ENCODE data around the gene PPP1R16B. TPM values are rescaled to one million over a fixed set of nuclear protein-coding genes. Genes with fewer than 3 reads are reported as not detected.
"Not testable (repeated sequence)": the region's sequence is repeated elsewhere in the genome, so short reads cannot be mapped to it uniquely, and the experiment has no call there.

PPP1R16B gene
- total and polyA plus RNA-seq, 10 of the 15 experiments (the other 5 are each of a cell fraction or from before 2014, with no cell fraction given): 13.4 to 90.2 (median 66.7) TPM

DNA sequence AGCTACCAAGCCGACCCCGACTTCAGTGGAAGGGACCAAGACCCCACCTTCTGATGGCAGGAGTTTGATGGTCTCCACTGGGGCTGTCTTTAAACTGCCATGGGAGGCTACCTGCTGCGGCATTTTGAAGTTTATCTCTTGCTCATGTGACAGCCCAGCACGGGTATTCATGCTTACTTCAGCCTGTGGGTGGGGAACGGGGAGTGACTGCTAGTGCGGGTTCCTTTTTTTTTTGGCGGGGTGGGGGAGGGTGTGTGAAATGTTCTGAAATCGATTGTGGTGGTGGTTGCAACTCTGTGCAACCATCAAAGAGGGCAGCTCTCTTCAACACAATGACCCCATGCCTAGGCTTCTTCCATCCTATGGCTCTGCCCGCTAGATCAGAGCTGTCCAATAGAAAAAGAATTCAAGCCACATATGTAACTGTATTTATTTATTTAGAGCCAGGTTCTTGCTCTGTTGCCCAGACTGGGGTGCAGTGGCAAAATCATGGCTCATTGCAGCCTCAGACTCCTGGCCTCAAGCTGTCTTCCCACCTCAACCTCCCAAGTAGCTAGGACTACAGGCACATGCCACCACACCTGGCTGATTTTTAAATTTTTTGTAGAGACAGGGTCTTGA, 53.7 kb downstream of the PPP1R16B start (continued):
- TF ChIP-seq, protein P1, sequence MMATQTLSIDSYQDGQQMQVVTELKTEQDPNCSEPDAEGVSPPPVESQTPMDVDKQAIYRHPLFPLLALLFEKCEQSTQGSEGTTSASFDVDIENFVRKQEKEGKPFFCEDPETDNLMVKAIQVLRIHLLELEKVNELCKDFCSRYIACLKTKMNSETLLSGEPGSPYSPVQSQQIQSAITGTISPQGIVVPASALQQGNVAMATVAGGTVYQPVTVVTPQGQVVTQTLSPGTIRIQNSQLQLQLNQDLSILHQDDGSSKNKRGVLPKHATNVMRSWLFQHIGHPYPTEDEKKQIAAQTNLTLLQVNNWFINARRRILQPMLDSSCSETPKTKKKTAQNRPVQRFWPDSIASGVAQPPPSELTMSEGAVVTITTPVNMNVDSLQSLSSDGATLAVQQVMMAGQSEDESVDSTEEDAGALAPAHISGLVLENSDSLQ (IDR thresholded peaks at IDR 0.05): peak; percentile 71
- TF ChIP-seq, protein P2, sequence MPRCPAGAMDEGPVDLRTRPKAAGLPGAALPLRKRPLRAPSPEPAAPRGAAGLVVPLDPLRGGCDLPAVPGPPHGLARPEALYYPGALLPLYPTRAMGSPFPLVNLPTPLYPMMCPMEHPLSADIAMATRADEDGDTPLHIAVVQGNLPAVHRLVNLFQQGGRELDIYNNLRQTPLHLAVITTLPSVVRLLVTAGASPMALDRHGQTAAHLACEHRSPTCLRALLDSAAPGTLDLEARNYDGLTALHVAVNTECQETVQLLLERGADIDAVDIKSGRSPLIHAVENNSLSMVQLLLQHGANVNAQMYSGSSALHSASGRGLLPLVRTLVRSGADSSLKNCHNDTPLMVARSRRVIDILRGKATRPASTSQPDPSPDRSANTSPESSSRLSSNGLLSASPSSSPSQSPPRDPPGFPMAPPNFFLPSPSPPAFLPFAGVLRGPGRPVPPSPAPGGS (IDR thresholded peaks at IDR 0.05; ENCODE audit: borderline replicate concordance, insufficient read depth, low read depth, low read length, poor library complexity, severe bottlenecking): no peak
- TF ChIP-seq POLR2A (IDR thresholded peaks at IDR 0.05; ENCODE audit: low read depth, low read length): peak; percentile 31; the same call in 1 of the 2 replicates

DNA sequence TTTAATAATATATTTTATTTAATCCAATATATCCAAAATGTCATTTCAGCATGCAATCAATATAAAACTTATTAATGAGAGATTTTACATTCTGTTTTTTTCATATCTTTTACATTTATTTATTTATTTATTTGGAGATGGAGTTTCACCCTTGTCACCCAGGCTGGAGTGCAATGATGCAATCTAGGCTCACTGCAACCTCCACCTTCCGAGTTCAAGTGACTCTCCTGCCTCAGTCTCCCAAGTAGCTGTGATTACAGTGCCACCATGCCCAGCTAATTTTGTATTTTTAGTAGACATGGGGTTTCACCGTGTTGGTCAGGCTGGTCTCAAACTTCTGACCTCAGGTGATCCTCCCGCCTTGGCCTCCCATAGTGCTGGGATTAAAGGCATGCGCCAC, 54.4 kb downstream of the PPP1R16B start:
- ChIA-PET POLR2A (interaction anchor here (0.7 to 9.9 kb wide), 8 partner anchors 13 to 54 kb away, joined by 3 to 93 read pairs (median 18); partner anchors contain the start of gene PPP1R16B), RAD21 (ENCODE audit: unreplicated experiment) (interaction anchor here (0.7 to 10.1 kb wide), 11 partner anchors 8 to 109 kb away, joined by 3 to 125 read pairs (median 7); partner anchors contain the start of gene PPP1R16B), SMC1A (ENCODE audit: uncharacterized antibody, unreplicated experiment) (interaction anchor here (0.6 to 13.6 kb wide), 14 partner anchors 8 to 94 kb away, joined by 3 to 248 read pairs (median 6); partner anchors contain the start of gene PPP1R16B), CTCF (interaction anchor here (1.1 to 9.1 kb wide), 13 partner anchors 9 to 66 kb away, joined by 3 to 160 read pairs (median 8); partner anchors contain the start of genes FAM83D and PPP1R16B)
- H3K27ac ChIP-seq (ENCODE audit: control insufficient read depth, insufficient read depth); in situ Hi-C loops (cut with MboI); H2AFZ ChIP-seq (ENCODE audit: control insufficient read depth, low read depth, low read length); H3K27me3 ChIP-seq (replicated peaks in 1 of 2; ENCODE audit: control insufficient read depth in 2 of 2, insufficient read depth in 2 of 2, low read length in 1 of 2); FAIRE-seq; H3K9ac ChIP-seq (ENCODE audit: control insufficient read depth, insufficient read depth, low read length); H3K9me3 ChIP-seq (replicated peaks; ENCODE audit: control insufficient read depth, insufficient read depth, low read length); BruUV-seq (replicated peaks); H4K20me1 ChIP-seq (ENCODE audit: control insufficient read depth, insufficient read depth); DNase-seq (ENCODE audit: low read depth, low spot score); H3K4me2 ChIP-seq (ENCODE audit: control insufficient read depth, insufficient read depth); H3K4me3 ChIP-seq; ATAC-seq: not testable (repeated sequence)
- intact Hi-C loops (cut with micrococcal nuclease; ENCODE audit: unreplicated experiment): loop anchor here (1.0 kb wide), 3 partner anchors 13 to 32 kb away; no protein-coding TSS in a partner anchor
- H3K36me3 ChIP-seq (ENCODE audit: control insufficient read depth in 2 of 2, insufficient read depth in 2 of 2, low read length in 1 of 2): peaks cover 3 to 16% of the 10 kb centered on the region in 2 experiments
- peaks cover 73% of the 10 kb centered on the region for H3K4me1 ChIP-seq (ENCODE audit: control insufficient read depth, insufficient read depth, low read length)
- H3K79me2 ChIP-seq (ENCODE audit: control insufficient read depth, insufficient read depth, low read length): peaks cover 78% of the 10 kb centered on the region
- 71% methylated on average over 4 of the region's 4 CpGs for WGBS (ENCODE audit: insufficient coverage, insufficient replicate concordance, low lambda C conversion rate, missing lambda C conversion rate)

Data from GM12878 (cell line).